ENCODE measurements around the gene IL17RD. TPM values are rescaled to one million over a fixed set of nuclear protein-coding genes. Genes with fewer than 3 reads are reported as not detected.

IL17RD gene
- total RNA-seq, 6 experiments from 2014 or later, result under 0.01 to 0.40 (median 0.29) TPM

- no peak for TF ChIP-seq CTCF (IDR thresholded peaks at IDR 0.05)
- no peak for TF ChIP-seq POLR2A (IDR thresholded peaks at IDR 0.05)
- intact Hi-C loops (cut with DNase I), result no loop called here
- 28% methylated on average over 3 of the region's 6 CpGs for WGBS (ENCODE audit: insufficient coverage, low coverage, low lambda C conversion rate, missing lambda C conversion rate)
Observed at GRCh38 chr3:57098418-57099310, 66.5 kb downstream of the IL17RD start.

GRCh38 chr3:57097536-57097935 is 67.6 kb downstream of the IL17RD start:
- no peaks in the 10 kb centered on the region for H3K27me3 ChIP-seq
- no peak overlapping the region for H3K4me3 ChIP-seq
- intact Hi-C loops (cut with DNase I), result no loop called here
- no peaks in the 10 kb centered on the region for H3K4me1 ChIP-seq
- no peaks in the 10 kb centered on the region for H3K36me3 ChIP-seq
- TF ChIP-seq CTCF (IDR thresholded peaks at IDR 0.05) (no peak), POLR2A (IDR thresholded peaks at IDR 0.05) (no peak)
- no peaks in the 10 kb centered on the region for H3K9me3 ChIP-seq
- no peak overlapping the region for H3K27ac ChIP-seq
- ATAC-seq (no peak), DNase-seq (no peak)
- WGBS (ENCODE audit: insufficient coverage, low coverage, low lambda C conversion rate, missing lambda C conversion rate), result 37% methylated on average over 2 of the region's 23 CpGs

More at GRCh38 chr3:57098418-57099310, 66.5 kb downstream of the IL17RD start:
- Histone ChIP-seq H3K27ac (no peak overlapping the region), H3K36me3 (no peaks in the 10 kb centered on the region), H3K4me3 (no peak overlapping the region), H3K27me3 (no peaks in the 10 kb centered on the region), H3K9me3 (no peaks in the 10 kb centered on the region), H3K4me1 (no peaks in the 10 kb centered on the region)
- DNase-seq, result no peak
- no peak for ATAC-seq

- no peak overlapping the region for H3K27ac ChIP-seq
- H3K4me3 ChIP-seq, result no peak overlapping the region
- no peaks in the 10 kb centered on the region for H3K36me3 ChIP-seq
- TF ChIP-seq CTCF (IDR thresholded peaks at IDR 0.05) (no peak), POLR2A (IDR thresholded peaks at IDR 0.05) (no peak)
- no peaks in the 10 kb centered on the region for H3K27me3 ChIP-seq
- intact Hi-C loops (cut with DNase I), result no loop called here
- no peaks in the 10 kb centered on the region for H3K9me3 ChIP-seq
- DNase-seq (no peak), ATAC-seq (no peak)
- 63% methylated on average over 1 of the region's 5 CpGs for WGBS (ENCODE audit: insufficient coverage, low coverage, low lambda C conversion rate, missing lambda C conversion rate)
- no peaks in the 10 kb centered on the region for H3K4me1 ChIP-seq
Observed at GRCh38 chr3:57095363-57095762, 69.8 kb downstream of the IL17RD start.

GRCh38 chr3:57094575-57094974 is 70.6 kb downstream of the IL17RD start:
- no peak overlapping the region for H3K27ac ChIP-seq
- no peak for DNase-seq
- no peak for TF ChIP-seq POLR2A (IDR thresholded peaks at IDR 0.05)
- TF ChIP-seq CTCF (IDR thresholded peaks at IDR 0.05), result no peak

More at GRCh38 chr3:57094575-57094974, 70.6 kb downstream of the IL17RD start:
- Histone ChIP-seq H3K4me3 (no peak overlapping the region), H3K36me3 (no peaks in the 10 kb centered on the region), H3K27me3 (no peaks in the 10 kb centered on the region), H3K4me1 (no peaks in the 10 kb centered on the region), H3K9me3 (no peaks in the 10 kb centered on the region)
- WGBS (ENCODE audit: insufficient coverage, low coverage, low lambda C conversion rate, missing lambda C conversion rate), result 74% methylated on average over 4 of the region's 4 CpGs
- ATAC-seq, result no peak
- intact Hi-C loops (cut with DNase I), result no loop called here
